Measurements from ENCODE around the gene STOX1. TPM values are rescaled to one million over a fixed set of nuclear protein-coding genes. Genes with fewer than 3 reads are reported as not detected.

Gene STOX1
- total and polyA plus RNA-seq, 2 of the 13 experiments (the other 11 are each of a cell fraction or from before 2014, with no cell fraction given), result 2.5 to 6.0 TPM

GRCh38 chr10:68900427-68901104, 73.2 kb downstream of the STOX1 start (continued):
- TF ChIP-seq SNRNP70 (IDR thresholded peaks at IDR 0.05; ENCODE audit: low read depth, low read length) (no peak), POLR2AphosphoS5 (IDR thresholded peaks at IDR 0.05; ENCODE audit: low read depth, low read length) (peak; percentile 78), GABPB1 (CRISPR knock-in tag; IDR thresholded peaks at IDR 0.05) (peak; percentile 93; the same call in 1 of the 2 replicates), GFI1 (CRISPR knock-in tag; IDR thresholded peaks at IDR 0.05; ENCODE audit: borderline replicate concordance) (peak; percentile 48), ZBTB8A (CRISPR knock-in tag; IDR thresholded peaks at IDR 0.05; ENCODE audit: borderline replicate concordance, low read depth) (peak; percentile 54; the same call in 1 of the 2 replicates), PHB2 (IDR thresholded peaks at IDR 0.05; ENCODE audit: partially characterized antibody) (no peak), KAT7 (CRISPR knock-in tag; IDR thresholded peaks at IDR 0.05; ENCODE audit: borderline replicate concordance) (no peak), STAG1 (CRISPR knock-in tag; IDR thresholded peaks at IDR 0.05) (no peak), ZNF317 (CRISPR knock-in tag; IDR thresholded peaks at IDR 0.05) (peak; percentile 15; the same call in 1 of the 2 replicates), BCL3 (CRISPR knock-in tag; IDR thresholded peaks at IDR 0.05) (peak; percentile 93), AHR (CRISPR knock-in tag; IDR thresholded peaks at IDR 0.05) (peak; percentile 97; the same call in 1 of the 2 replicates), ZNF33A (CRISPR knock-in tag; IDR thresholded peaks at IDR 0.05; ENCODE audit: borderline replicate concordance) (no peak), ZBTB26 (CRISPR knock-in tag; IDR thresholded peaks at IDR 0.05; ENCODE audit: borderline replicate concordance) (peak; percentile 70), ZNF251 (CRISPR knock-in tag; IDR thresholded peaks at IDR 0.05) (0 out of 2 replicates have a peak, but pooled peaks have one; percentile 44), ZNF20 (CRISPR knock-in tag; IDR thresholded peaks at IDR 0.05) (no peak), ZNF350 (CRISPR knock-in tag; IDR thresholded peaks at IDR 0.05; ENCODE audit: borderline replicate concordance, low read depth) (peak; percentile 85), SNAI1 (CRISPR knock-in tag; IDR thresholded peaks at IDR 0.05; ENCODE audit: borderline replicate concordance) (peak; percentile 20; the same call in 1 of the 2 replicates), ATF6 (CRISPR knock-in tag; conservative IDR thresholded peaks at IDR 0.05) (no peak), ZNF772 (CRISPR knock-in tag; IDR thresholded peaks at IDR 0.05) (0 out of 2 replicates have a peak, but pooled peaks have one; percentile 10), GABPA (IDR thresholded peaks at IDR 0.05; ENCODE audit: low read depth, low read length) (peak; percentile 66), GABPA (CRISPR knock-in tag; IDR thresholded peaks at IDR 0.05; ENCODE audit: low read depth) (no peak), TOPORS (CRISPR knock-in tag; IDR thresholded peaks at IDR 0.05) (no peak), GTF3A (CRISPR knock-in tag; conservative IDR thresholded peaks at IDR 0.05) (peak; percentile 75; the same call in 1 of the 2 replicates), DRAP1 (CRISPR knock-in tag; IDR thresholded peaks at IDR 0.05) (peak; percentile 92), CC2D1A (CRISPR knock-in tag; IDR thresholded peaks at IDR 0.05) (0 out of 2 replicates have a peak, but pooled peaks have one; percentile 62), ZNF724P (CRISPR knock-in tag; IDR thresholded peaks at IDR 0.05; ENCODE audit: borderline replicate concordance) (peak; percentile 51; the same call in 1 of the 2 replicates), MZF1 (CRISPR knock-in tag; IDR thresholded peaks at IDR 0.05; ENCODE audit: borderline replicate concordance) (no peak)
